ENCODE results near the gene RFC1. TPM values are rescaled to one million over a fixed set of nuclear protein-coding genes. Genes with fewer than 3 reads are reported as not detected.
"Not testable (repeated sequence)": the region's sequence is repeated elsewhere in the genome, so short reads cannot be mapped to it uniquely, and the experiment has no call there.

The RFC1 gene
- total RNA-seq, 1 donor from 2014 or later, result 55.2 TPM

GRCh38 chr4:39354254-39354552, 12.0 kb downstream of the RFC1 start:
- peak; percentile 18 for DNase-seq

- DNase-seq, result peak; percentile 71
These were observed 12.5 kb downstream of the RFC1 start for GRCh38 chr4:39353478-39354253.

GRCh38 chr4:39353149-39353477, 13.0 kb downstream of the RFC1 start:
- not testable (repeated sequence) for DNase-seq

- no peak for DNase-seq
These were observed 16.8 kb downstream of the RFC1 start for GRCh38 chr4:39349326-39349725.

- DNase-seq, result no peak
These were observed 17.5 kb downstream of the RFC1 start for GRCh38 chr4:39348371-39349315.

- no peak for DNase-seq
These were observed 19.2 kb downstream of the RFC1 start for GRCh38 chr4:39346856-39347519.

- DNase-seq, result no peak
These were observed 23.4 kb downstream of the RFC1 start for GRCh38 chr4:39342731-39343130.

GRCh38 chr4:39341075-39341725, 25.0 kb downstream of the RFC1 start:
- no peak for DNase-seq

- no peak for DNase-seq
These were observed 26.2 kb downstream of the RFC1 start for GRCh38 chr4:39339968-39340367.

- DNase-seq, result no peak
These were observed 28.3 kb downstream of the RFC1 start for GRCh38 chr4:39337841-39338240.

GRCh38 chr4:39335566-39335965, 30.6 kb downstream of the RFC1 start:
- DNase-seq, result no peak

GRCh38 chr4:39331191-39331590, 35.0 kb downstream of the RFC1 start:
- DNase-seq, result no peak

- DNase-seq, result no peak
These were observed 35.8 kb downstream of the RFC1 start for GRCh38 chr4:39330353-39330752.

GRCh38 chr4:39326468-39326977, 39.6 kb downstream of the RFC1 start:
- no peak for DNase-seq

- DNase-seq, result no peak
These were observed 41.1 kb downstream of the RFC1 start for GRCh38 chr4:39324897-39325613.

GRCh38 chr4:39324446-39324845, 41.7 kb downstream of the RFC1 start:
- DNase-seq, result no peak

- no peak for DNase-seq
These were observed 42.3 kb downstream of the RFC1 start for GRCh38 chr4:39323821-39324220.

GRCh38 chr4:39320381-39321115, 45.6 kb downstream of the RFC1 start:
- DNase-seq, result no peak

GRCh38 chr4:39319676-39320075, 46.5 kb downstream of the RFC1 start:
- DNase-seq, result no peak

- DNase-seq, result no peak
These were observed 53.3 kb downstream of the RFC1 start for GRCh38 chr4:39312816-39313215.

- DNase-seq, result no peak
These were observed 57.6 kb downstream of the RFC1 start for GRCh38 chr4:39308611-39309010.
